PC-9 (cell line): ENCODE results near the gene IL1RAP.

Experiments used
- EZH2 ChIP-seq: fragments of 200-600 bp; sonication (generic); IDR thresholded peaks from 2 replicates; pipeline ENCODE4 v1.8.0; 2017; ENCODE audit warnings: antibody characterized with exemption, low read depth
- TF ChIP-seq, protein P1 (sequence below): fragments of 200-600 bp; sonication (generic); conservative IDR thresholded peaks from 2 replicates; pipeline ENCODE4 v1.6.1; 2017; ENCODE audit warnings: mixed run types, antibody characterized with exemption, mild to moderate bottlenecking, moderate library complexity

GRCh38 chr3:190671658-190672057, 157.8 kb downstream of the IL1RAP start:
- TF ChIP-seq, protein P1, sequence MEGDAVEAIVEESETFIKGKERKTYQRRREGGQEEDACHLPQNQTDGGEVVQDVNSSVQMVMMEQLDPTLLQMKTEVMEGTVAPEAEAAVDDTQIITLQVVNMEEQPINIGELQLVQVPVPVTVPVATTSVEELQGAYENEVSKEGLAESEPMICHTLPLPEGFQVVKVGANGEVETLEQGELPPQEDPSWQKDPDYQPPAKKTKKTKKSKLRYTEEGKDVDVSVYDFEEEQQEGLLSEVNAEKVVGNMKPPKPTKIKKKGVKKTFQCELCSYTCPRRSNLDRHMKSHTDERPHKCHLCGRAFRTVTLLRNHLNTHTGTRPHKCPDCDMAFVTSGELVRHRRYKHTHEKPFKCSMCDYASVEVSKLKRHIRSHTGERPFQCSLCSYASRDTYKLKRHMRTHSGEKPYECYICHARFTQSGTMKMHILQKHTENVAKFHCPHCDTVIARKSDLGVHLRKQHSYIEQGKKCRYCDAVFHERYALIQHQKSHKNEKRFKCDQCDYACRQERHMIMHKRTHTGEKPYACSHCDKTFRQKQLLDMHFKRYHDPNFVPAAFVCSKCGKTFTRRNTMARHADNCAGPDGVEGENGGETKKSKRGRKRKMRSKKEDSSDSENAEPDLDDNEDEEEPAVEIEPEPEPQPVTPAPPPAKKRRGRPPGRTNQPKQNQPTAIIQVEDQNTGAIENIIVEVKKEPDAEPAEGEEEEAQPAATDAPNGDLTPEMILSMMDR, result no peak
- no peak for TF ChIP-seq EZH2
